ENCODE results near the gene PCDHB14.
A peak's percentile ranks its signal among the peaks of the same experiment; 100 is the strongest.
"Not testable (repeated sequence)": the region's sequence is repeated elsewhere in the genome, so short reads cannot be mapped to it uniquely, and the experiment has no call there.

The PCDHB14 gene

DNA sequence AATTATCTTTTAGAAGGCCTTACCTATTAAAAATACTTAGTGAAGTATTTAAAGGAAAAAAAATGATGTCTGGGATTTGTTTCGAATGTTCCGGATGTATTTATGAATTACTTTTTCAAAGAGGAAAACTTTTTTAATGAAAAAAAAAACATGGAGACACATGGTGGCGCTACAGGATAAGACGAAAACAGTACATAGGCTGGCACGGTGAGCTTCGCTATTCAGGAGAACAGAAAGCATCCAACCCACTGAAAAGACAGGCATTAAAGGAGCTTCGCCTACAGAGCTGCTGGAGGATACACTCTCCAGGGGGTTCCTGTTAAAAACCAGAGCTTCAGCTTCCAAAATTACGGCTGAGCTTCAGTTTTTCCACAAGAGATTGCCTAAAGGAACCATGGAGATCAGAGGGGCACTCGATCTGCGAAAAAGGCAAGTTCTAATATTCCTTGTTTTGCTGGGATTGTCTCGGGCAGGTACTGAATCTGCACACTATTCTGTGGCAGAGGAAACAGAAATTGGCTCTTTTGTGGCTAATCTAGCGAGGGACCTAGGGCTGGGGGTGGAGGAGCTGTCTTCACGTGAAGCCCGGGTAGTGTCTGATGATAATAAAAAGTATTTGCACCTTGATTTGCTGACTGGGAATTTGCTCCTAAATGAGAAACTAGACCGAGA is at the start of gene PCDHB14:
TSS of gene PCDHB14 (plus strand) at position 232 of the 672 bp plus-strand sequence. CDS start at position 395, 163 bp downstream.
- DNase-seq, result no peak

DNA sequence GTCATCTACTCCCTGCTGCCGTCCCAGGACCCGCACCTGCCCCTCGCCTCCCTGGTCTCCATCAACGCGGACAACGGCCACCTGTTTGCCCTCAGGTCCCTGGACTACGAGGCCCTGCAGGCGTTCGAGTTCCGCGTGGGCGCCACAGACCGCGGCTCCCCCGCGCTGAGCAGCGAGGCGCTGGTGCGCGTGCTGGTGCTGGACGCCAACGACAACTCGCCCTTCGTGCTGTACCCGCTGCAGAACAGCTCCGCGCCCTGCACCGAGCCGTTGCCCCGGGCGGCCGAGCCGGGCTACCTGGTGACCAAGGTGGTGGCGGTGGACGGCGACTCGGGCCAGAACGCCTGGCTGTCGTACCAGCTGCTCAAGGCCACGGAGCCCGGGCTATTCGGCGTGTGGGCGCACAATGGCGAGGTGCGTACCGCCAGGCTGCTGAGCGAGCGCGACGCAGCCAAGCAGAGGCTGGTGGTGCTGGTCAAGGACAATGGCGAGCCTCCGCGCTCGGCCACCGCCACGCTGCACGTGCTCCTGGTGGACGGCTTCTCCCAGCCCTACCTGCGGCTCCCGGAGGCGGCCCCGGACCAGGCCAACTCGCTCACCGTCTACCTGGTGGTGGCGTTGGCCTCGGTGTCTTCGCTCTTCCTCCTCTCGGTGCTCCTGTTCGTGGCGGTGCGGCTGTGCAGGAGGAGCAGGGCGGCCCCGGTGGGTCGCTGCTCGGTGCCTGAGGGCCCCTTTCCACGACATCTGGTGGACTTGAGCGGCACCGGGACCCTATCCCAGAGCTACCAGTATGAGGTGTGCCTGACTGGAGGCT is 48.6 kb upstream of the PCDHB14 start:
- not testable (repeated sequence) for DNase-seq

DNA sequence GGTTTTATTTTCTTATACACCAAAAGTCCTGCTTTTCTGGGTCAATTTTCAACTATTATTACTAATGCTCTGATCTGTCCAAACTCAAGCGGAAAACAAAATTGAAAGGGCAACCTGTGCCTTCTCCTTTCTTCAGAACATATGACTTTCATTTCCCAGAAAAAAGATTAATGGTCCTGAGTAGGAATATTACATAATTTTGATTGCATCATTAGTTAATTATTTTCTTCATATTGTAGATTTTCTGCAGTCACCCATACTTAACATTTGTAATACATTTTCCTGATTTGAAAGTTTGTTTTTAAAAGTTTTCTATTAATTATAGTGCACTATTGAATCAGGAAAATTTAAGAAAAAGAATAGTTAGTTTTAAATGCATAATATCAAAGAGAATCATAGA is 47.2 kb upstream of the PCDHB14 start:
- no peak for DNase-seq

DNA sequence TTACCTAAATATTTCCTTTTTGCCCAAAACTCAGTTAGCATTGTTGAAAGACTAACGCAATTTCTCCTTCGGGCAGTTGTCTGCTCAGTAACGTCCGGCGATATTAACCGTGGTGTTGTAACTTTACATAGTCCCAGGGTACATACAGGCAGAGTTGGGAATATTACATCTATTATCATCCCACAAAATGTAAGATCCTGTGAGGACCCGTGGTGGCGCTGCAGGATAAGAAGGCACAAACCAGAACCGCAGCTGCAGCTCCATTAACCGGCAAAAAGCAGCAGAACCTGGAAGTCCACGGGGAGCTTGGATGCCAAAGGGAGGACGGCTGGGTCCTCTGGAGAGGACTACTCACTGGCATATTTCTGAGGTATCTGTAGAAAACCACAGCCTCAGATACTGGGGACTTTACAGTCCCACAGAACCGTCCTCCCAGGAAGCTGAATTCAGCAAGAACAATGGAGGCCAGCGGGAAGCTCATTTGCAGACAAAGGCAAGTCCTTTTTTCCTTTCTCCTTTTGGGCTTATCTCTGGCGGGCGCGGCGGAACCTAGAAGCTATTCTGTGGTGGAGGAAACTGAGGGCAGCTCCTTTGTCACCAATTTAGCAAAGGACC is 45.5 kb upstream of the PCDHB14 start, which contains the start of gene PCDHB8:
TSS of gene PCDHB8 (plus strand) at position 214 of the 615 bp plus-strand sequence. CDS start at position 459, 245 bp downstream.
- not testable (repeated sequence) for DNase-seq

DNA sequence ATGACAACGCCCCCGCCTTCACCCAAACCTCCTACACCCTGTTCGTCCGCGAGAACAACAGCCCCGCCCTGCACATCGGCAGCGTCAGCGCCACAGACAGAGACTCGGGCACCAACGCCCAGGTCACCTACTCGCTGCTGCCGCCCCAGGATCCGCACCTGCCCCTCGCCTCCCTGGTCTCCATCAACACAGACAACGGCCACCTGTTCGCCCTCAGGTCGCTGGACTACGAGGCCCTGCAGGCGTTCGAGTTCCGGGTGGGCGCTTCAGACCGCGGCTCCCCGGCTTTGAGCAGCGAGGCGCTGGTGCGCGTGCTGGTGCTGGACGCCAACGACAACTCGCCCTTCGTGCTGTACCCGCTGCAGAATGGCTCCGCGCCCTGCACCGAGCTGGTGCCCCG is 43.8 kb upstream of the PCDHB14 start:
- DNase-seq, result not testable (repeated sequence)

DNA sequence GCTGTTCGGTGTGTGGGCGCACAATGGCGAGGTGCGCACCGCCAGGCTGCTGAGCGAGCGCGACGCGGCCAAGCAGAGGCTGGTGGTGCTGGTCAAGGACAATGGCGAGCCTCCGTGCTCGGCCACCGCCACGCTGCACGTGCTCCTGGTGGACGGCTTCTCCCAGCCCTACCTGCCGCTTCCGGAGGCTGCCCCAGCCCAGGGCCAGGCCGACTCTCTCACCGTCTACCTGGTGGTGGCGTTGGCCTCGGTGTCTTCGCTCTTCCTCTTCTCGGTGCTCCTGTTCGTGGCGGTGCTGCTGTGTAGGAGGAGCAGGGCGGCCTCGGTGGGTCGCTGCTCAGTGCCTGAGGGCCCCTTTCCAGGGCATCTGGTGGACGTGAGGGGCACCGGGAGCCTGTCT is 43.3 kb upstream of the PCDHB14 start:
- DNase-seq, result not testable (repeated sequence)

DNA sequence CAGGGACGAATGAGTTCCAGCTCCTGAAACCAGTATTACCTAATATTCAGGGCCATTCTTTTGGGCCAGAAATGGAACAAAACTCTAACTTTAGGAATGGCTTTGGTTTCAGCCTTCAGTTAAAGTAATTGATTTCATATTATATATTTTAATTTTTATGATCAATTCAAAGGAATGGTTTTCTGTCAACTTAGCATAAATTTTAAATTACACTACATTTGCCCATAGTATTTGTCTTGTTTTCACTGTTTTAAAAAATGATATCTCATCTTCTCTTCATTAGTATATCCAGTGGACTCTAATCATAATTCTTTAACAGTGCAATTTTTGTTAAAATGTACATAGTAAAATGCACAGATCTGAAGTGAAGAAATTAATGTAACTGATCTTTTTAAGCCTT is 42.8 kb upstream of the PCDHB14 start:
- no peak for DNase-seq

DNA sequence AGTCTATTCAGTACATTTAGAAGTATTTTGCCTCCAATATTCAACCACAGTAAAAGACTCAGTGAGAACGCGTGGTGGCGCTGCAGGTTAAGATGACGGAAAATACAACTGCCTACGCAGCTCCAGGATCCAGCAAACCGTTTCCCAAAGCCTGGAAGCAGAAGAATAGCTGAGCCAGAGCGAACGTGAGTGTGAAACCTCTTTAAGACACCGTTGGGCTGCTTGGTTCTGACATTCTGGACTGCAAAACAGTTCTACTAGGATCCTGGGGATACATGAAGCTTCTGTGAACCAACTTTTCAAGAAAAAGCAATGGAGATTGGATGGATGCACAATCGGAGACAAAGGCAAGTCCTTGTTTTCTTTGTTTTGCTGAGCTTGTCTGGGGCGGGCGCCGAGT is 40.9 kb upstream of the PCDHB14 start, which contains the start of gene PCDHB16:
TSS of gene PCDHB16 (plus strand) at position 140 of the 400 bp plus-strand sequence. CDS start at position 313, 173 bp downstream.
- DNase-seq, result no peak

DNA sequence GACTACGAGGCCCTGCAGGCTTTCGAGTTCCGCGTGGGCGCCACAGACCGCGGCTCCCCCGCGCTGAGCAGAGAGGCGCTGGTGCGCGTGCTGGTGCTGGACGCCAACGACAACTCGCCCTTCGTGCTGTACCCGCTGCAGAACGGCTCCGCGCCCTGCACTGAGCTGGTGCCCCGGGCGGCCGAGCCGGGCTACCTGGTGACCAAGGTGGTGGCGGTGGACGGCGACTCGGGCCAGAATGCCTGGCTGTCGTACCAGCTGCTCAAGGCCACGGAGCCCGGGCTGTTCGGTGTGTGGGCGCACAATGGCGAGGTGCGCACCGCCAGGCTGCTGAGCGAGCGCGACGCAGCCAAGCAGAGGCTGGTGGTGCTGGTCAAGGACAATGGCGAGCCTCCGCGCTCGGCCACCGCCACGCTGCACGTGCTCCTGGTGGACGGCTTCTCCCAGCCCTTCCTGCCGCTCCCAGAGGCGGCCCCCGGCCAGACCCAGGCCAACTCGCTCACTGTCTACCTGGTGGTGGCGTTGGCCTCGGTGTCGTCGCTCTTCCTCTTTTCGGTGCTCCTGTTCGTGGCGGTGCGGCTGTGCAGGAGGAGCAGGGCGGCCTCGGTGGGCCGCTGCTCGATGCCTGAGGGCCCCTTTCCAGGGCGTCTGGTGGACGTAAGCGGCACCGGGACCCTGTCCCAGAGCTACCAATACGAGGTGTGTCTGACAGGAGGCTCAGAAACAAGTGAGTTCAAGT is 38.9 kb upstream of the PCDHB14 start:
- not testable (repeated sequence) for DNase-seq

DNA sequence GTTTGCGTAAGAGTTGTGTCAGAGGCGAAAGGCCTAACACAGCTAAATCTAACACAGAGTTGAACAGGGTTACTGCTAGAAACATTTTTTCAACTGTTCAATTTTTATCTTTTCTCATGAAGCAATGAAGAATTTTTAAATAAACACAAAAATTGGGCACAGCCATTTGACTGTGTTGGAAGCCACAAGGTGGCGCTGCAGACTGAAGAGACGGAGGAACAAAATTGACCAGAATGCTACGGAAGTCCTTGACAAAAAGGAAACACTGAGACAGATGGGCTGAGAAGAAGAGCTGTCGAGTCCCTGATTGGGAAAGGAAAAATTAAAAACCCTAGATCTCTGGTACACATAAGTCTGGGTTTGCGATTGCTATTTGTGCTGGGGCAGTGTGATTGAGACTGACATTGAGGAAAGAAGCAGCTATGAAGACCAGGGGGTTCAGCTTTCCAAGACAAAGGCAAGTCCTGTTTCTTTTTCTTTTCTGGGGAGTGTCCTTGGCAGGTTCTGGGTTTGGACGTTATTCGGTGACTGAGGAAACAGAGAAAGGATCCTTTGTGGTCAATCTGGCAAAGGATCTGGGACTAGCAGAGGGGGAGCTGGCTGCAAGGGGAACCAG is 36.1 kb upstream of the PCDHB14 start, which contains the start of gene PCDHB9:
TSS of gene PCDHB9 (plus strand) at position 265 of the 616 bp plus-strand sequence. CDS start at position 423, 158 bp downstream.
- DNase-seq, result peak; percentile 12 to 14

DNA sequence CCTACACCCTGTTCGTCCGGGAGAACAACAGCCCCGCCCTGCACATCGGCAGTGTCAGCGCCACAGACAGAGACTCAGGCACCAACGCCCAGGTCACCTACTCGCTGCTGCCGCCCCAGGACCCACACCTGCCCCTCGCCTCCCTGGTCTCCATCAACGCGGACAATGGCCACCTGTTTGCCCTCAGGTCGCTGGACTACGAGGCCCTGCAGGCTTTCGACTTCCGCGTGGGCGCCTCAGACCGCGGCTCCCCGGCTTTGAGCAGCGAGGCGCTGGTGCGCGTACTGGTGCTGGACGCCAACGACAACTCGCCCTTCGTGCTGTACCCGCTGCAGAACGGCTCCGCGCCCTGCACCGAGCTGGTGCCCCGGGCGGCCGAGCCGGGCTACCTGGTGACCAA is 34.5 kb upstream of the PCDHB14 start:
- DNase-seq, result not testable (repeated sequence)

DNA sequence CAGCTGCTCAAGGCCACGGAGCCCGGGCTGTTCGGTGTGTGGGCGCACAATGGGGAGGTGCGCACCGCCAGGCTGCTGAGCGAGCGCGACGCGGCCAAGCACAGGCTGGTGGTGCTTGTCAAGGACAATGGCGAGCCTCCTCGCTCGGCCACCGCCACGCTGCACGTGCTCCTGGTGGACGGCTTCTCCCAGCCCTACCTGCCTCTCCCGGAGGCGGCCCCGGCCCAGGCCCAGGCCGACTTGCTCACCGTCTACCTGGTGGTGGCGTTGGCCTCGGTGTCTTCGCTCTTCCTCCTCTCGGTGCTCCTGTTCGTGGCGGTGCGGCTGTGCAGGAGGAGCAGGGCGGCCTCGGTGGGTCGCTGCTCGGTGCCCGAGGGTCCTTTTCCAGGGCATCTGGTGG is 34.0 kb upstream of the PCDHB14 start:
- not testable (repeated sequence) for DNase-seq

DNA sequence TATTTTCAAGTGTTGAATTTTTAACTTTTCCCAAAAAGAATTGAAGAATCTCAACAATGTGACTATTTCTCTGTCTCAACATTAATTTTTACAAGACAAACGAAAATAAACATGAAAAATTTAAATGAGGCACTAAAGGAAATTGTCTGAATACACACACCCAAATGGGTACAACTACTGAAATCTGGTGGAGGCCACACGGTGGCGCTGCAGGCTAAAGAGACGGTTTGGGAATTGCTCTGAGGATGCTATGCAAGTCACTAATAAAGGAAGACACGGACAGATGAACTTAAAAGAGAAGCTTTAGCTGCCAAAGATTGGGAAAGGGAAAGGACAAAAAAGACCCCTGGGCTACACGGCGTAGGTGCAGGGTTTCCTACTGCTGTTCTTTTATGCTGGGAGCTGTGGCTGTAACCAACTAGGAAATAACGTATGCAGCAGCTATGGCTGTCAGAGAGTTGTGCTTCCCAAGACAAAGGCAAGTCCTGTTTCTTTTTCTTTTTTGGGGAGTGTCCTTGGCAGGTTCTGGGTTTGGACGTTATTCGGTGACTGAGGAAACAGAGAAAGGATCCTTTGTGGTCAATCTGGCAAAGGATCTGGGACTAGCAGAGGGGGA is 30.9 kb upstream of the PCDHB14 start, which contains the start of gene PCDHB10:
TSS of gene PCDHB10 (plus strand) at position 244 of the 616 bp plus-strand sequence. CDS start at position 444, 200 bp downstream.
- peak; percentile 10 to 23 for DNase-seq

DNA sequence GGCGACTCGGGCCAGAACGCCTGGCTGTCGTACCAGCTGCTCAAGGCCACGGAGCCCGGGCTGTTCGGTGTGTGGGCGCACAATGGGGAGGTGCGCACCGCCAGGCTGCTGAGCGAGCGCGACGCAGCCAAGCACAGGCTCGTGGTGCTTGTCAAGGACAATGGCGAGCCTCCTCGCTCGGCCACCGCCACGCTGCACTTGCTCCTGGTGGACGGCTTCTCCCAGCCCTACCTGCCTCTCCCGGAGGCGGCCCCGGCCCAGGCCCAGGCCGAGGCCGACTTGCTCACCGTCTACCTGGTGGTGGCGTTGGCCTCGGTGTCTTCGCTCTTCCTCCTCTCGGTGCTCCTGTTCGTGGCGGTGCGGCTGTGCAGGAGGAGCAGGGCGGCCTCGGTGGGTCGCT is 28.8 kb upstream of the PCDHB14 start:
- not testable (repeated sequence) for DNase-seq

DNA sequence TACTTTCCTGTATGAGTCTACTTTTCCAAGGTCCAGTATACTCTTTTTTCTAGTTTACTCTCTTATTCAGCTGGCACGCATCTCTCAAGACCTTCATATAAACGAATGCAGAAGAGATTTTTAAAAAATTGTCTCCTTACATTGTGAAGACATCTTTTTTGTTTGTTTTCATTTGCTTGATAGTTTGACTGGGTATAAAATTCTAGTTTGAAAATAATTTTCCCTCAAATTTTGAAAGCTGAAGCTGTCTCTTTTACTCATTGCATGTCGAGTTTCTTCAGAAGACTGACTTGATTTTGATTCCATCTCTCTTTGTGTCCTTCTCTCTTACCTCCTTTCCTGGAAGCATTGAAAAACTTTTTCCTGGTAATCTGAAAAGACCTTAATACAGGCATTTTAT is 26.8 kb upstream of the PCDHB14 start:
- DNase-seq, result no peak

DNA sequence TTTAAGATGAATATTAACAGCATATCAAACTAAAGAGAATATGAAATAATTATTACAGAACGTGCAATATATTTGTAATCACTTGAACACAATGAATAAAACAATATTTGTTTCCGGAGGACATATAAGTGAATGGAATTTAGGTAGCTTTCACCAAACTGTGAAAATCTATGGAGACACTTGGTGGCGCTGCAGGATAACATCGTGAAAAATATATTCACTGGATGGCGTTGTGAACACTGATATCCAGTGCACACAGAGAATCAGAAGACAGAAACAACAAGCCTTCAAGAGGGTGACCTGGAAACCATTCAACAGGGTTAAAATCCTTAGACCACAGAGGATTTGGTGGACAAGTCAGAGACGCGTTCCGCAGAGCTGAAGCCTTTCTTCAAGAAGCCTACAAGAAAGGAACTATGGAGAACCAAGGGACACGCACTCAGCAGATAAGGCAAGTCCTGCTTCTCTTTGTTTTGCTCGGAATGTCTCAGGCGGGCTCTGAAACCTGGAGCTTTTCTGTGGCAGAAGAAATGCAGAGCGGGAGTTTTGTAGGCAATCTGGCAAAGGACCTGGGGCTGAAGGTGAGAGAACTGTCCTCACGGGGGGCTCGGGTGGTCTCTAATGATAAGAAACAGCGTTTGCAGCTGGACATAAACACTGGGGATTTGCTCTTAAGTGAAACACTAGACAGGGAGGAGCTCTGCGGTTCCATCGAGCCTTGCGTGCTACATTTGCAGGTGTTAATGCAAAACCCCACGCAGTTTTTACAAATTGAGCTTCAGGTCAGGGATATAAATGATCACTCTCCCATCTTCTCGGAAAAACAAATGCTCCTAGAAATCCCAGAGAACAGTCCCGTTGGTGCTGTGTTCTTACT is 23.5 kb upstream of the PCDHB14 start, which contains the start of gene PCDHB11:
TSS of gene PCDHB11 (plus strand) at position 269 of the 877 bp plus-strand sequence. CDS start at position 417, 148 bp downstream.
- DNase-seq, result no peak

DNA sequence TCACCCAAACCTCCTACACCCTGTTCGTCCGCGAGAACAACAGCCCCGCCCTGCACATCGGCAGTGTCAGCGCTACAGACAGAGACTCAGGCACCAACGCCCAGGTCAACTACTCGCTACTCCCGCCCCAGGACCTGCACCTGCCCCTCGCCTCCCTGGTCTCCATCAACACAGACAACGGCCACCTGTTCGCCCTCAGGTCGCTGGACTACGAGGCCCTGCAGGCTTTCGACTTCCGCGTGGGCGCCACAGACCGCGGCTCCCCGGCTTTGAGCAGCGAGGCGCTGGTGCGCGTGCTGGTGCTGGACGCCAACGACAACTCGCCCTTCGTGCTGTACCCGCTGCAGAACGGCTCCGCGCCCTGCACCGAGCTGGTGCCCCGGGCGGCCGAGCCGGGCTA is 22.0 kb upstream of the PCDHB14 start:
- DNase-seq, result not testable (repeated sequence)

DNA sequence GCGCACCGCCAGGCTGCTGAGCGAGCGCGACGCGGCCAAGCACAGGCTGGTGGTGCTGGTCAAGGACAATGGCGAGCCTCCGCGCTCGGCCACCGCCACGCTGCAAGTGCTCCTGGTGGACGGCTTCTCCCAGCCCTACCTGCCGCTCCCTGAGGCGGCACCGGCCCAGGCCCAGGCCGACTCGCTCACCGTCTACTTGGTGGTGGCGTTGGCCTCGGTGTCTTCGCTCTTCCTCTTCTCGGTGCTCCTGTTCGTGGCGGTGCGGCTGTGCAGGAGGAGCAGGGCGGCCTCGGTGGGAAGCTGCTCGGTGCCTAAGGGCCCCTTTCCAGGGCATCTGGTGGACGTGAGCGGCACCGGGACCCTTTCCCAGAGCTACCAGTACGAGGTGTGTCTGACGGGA is 21.5 kb upstream of the PCDHB14 start:
- DNase-seq, result not testable (repeated sequence)

DNA sequence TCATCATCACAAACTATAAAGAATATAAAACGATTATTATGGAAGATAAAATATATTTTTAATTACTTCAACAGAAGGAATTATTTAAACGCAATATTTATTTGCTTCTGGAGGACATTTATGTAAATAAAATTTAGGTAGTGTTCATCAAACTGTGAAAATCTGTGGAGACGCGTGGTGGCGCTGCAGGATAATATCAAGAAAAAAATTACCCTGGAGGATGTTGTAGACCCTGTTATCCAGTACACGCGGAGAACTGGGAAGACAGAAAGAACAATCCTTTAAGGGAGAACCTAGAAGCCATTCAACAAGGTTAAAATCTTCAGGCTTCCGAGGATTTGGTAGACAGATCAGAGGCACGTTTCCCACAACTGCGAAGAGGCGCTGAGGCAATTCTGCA is 14.7 kb upstream of the PCDHB14 start, which contains the start of gene PCDHB12:
TSS of gene PCDHB12 (plus strand) at position 242 of the 400 bp plus-strand sequence. CDS start 189 bp downstream, outside the sequence.
- no peak for DNase-seq

DNA sequence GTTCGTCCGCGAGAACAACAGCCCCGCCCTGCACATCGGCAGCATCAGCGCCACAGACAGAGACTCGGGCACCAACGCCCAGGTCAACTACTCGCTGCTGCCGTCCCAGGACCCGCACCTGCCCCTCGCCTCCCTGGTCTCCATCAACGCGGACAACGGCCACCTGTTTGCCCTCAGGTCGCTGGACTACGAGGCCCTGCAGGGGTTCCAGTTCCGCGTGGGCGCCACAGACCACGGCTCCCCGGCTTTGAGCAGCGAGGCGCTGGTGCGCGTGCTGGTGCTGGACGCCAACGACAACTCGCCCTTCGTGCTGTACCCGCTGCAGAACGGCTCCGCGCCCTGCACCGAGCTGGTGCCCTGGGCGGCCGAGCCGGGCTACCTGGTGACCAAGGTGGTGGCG is 12.9 kb upstream of the PCDHB14 start:
- not testable (repeated sequence) for DNase-seq
